M059J (cell line): ENCODE results near the gene THUMPD1. TPM values are rescaled to one million over a fixed set of nuclear protein-coding genes. Genes with fewer than 3 reads are reported as not detected.
"Not testable (repeated sequence)": the region's sequence is repeated elsewhere in the genome, so short reads cannot be mapped to it uniquely, and the experiment has no call there.

Experiments
- DNase-seq: peaks from one replicate; pipeline ENCODE4 v3.0.0-alpha.2; 2012; ENCODE audit warnings: low read depth
- total RNA-seq: library from RNA; depleted of rRNA; stranded (reverse); fragments of >200 nt; shearing (Covaris generic); gene quantifications from 2 replicates; pipeline ENCODE4 v1.2.3, GENCODE V29; 2014

The THUMPD1 gene
- total RNA-seq, 1 experiment from 2014 or later, result 45.2 TPM

DNA sequence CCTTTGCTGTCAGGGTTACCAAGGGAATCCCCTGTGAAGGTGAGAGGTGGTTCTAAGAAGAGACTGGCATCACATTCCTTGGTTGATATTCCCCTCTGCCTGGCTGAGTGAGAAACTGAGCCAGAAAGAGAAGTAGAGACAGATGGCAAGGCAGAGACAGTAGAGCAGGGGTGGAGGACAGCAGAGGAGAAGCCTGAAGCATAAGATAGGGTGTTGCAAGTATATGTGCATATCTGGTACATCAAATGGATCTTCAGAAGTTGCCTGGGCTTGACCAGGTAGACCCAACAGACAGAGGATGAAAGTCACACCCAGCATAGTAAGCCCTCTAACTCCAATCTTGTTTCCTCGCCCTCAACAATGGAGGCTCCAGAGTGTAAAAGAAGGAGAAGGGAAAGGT, 7.9 kb upstream of the THUMPD1 start:
- no peak for DNase-seq

DNA sequence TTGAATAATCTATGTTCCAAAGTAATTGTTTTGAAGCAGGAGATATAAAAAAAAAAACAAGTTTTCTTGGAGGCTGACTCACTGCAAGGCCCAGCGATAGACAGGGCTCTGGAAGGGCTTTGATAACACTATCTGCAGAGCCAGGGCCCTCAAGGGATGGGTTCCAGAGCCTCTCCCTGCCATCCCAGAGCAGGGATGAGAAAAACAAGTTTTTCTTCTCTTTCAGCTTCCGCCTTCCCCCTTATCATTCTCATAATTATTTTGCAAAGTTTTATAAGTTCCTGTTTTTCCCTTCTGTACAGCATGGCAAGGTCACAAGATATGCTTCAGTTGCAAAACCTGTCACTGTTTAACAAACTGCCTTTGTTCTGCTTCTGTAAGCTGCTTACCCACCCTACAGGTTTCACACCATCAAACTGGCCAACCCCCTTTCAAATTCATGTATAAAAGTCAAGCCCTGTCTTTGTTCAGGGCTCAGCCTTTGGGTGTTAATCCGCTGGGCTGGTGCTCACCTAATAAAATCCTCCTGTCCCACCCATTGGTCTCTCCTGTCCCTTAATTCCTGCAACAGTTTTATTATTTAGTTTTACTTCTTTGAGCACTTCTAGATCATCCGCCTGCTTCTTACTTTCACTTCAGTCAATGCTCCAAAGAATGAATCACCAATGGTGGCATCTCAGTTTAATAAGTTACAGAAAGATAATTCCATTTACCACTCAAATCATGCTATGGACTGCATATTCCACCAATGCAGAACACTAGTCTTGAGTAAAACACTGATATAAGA, 5.6 kb upstream of the THUMPD1 start:
- DNase-seq, result no peak

DNA sequence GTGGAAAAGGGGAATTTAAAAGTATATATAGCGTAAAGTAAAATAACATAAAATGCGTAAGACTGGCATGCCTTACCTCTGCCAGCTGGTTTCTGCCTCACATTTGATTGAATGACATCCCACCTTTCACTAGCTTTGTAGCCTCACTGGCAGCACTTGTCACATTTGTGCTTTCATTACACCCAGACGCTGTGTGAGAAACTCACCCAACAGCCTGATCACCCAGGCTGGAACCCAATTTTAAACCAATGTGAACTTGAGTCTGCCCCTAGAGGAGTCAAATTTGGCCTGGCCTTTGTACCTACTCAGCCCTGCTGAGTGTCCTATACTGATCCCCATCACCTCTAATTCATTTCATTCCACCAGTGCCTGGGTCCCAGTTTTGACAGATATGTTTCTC, 4.8 kb upstream of the THUMPD1 start:
- DNase-seq, result no peak

DNA sequence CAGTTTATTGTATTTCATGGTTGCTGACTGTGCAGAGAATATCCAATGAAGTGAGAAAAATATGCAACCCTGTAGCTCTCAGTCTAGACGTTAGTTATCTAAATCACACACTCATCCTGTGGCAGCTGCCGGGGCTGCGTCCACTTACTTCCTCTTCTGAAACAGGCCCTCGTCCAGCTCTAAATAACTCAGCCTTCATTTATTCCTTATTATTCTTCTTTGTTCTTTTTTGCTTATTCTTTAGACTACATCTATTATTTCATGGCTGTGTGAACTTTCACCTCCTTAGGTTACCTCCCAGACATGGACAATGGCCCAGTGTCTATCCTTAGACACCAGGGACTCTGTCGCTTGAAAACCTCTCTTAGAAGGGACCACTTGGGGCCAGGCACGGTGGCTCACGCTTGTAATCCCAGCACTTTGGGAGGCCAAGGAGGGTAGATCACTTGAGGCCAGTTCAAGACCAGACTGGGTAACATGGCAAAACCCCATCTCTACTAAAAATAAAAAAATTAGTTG, 3.4 kb upstream of the THUMPD1 start:
- DNase-seq, result no peak

DNA sequence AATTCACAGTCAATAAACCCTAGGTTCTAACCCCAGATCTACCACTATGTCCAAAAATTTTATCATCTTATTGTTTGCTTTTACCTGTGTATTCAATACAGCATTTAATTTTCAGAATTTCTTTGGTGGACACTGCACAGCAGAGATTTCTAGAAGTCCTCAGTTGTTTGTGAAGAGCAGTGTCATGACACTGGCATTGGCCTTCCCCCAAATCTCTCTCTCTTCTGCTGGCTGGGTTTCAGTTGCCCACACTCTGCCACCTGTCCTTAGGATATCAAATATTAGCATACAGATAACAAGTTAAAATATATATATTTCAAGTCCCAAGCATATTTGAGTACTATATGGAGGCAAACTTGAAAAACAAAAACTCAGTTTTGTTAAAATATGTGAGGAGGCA, 2.0 kb upstream of the THUMPD1 start:
- no peak for DNase-seq

DNA sequence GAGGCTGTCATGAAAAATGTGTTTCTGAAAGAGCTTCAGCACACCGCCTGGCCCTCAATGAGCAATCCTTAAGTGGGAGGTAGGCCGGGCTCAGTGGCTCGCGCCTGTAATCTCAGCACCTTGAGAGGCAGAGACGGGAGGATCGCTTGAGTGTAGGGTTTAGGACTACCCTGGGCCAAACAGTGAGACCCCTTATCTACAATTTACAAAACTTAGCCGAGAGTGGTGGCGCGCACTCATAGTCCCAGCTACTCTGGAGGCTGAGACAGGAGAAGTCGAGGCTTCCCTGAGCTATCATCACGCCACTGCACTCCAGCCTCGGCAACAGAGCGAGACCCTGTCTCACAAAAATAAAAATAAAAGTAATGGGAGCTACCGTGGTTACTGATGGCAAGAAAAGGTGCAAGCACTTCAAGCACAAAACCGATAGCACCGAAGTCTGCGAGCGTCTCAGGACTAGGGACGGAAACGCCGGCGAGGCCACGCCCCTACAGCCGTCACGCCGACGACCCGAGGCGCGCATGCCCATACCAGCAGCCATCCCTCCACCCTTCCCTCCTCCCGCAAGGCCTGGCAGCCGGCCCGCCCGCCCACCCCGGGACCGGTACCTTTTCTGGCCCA, 607 bp downstream of the THUMPD1 start:
- DNase-seq, result peak; percentile 79

DNA sequence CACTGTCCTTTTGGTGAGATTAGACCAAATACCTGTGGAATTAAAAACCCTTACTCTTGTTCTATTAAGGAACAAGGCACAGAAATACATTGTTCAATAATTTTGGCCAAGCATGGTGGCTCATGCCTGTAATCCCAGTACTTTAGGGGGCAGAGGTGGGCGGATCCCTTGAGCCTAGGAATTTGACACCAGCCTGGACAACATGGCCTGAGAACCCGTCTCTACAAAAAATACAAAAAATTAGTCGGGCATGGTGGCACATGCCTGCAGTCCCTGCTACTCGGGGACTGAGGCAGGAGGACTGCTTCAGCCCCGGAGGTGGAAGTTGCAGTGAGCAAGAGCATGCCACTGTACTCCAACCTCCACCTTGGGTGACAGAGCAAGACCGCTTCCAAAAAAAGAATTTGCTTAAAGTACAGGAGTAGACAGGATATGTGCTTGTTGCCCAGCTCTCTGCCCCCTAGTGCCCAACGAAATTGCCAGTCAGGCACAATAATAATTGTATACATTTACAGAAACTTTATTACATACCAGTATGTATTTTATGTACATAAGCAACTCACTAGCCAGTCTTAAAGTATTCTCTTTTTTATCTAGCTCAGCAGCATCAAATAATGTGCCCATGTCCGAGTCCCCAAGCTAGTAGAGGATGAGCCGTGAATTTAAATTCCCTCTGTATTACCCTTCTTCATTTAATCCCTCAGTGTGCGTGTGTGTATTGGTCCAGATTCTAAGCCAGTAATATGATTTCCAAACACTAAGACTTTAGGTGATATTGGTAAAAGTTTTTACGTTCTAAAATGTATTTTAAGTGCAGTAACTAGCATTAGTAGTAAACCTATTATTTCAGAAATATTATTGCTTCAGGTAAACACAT, 1.4 kb downstream of the THUMPD1 start:
- peak; percentile 6 for DNase-seq

DNA sequence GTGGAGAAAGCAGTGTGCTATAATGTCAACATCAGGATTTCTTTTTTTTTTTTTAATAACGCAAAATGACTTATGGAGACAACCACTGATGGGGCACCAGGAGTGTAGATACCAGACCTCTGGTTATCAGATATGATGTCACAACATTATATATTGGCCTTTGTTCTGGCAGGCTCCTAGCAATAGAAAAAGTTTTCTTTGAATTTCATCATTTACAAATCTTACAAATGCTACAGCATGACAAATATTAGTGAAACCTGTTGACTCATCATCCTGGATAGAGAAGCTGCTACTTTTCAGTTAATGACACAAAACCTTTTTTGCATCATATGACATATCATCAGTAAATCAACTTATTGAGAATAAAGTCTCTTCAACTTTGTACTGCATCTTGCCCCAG, 6.1 kb downstream of the THUMPD1 start:
- no peak for DNase-seq

DNA sequence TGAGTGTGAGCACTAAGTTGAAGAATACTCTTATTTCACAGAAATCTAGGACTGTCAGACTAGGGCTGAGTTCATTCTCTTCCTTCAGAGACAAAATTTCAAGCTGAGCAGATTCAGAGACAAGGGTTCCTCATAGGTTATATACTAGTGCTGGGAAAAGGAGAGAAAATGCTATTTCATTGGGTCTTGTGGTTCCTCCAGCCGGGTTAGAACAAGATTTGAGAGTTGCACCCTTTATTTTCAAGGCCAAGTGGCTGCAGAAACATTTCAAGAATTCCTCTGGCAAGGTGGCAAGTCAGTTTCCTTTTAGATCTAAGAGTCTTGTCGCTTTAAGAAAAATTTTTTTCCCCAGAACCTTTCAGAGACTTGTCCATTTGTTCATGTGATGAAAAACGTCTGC, 6.8 kb downstream of the THUMPD1 start:
- DNase-seq, result no peak

DNA sequence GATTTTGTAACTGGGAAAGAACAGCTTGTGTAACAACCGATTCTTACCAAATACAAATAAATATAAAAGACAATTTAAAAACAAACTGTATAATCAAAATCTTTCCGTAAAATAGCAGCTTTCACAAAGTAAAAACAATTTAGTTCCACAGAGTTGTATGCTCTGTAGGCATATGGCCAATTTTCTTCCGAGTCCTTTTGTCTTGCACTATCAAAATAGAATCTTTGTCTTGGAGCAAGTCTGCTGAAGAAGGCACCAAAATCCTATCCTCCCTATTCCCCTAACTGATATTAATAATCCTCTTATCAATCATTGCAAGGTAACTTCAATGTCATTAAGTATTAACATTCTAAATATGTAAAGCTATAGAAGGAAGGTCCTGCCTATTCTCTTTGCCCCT, 7.6 kb downstream of the THUMPD1 start:
- DNase-seq, result no peak

DNA sequence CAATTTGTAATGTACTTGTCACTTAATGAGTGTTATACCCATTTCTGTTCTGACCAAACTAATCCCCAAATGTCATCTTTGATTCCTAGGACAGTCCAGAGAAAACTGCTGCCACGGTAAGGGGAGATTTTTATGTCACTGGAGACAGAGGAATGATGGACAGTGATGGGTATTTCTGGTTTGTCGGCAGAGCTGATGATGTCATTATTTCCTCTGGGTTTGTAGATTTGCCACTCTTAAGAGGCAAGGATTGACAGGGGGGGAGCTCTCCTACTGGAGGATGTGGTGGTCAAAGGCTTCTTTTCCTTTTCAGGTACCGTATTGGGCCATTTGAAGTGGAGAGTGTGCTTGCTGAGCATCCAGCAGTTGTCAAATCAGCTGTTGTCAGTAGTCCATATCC, 12.5 kb downstream of the THUMPD1 start:
- DNase-seq, result no peak

DNA sequence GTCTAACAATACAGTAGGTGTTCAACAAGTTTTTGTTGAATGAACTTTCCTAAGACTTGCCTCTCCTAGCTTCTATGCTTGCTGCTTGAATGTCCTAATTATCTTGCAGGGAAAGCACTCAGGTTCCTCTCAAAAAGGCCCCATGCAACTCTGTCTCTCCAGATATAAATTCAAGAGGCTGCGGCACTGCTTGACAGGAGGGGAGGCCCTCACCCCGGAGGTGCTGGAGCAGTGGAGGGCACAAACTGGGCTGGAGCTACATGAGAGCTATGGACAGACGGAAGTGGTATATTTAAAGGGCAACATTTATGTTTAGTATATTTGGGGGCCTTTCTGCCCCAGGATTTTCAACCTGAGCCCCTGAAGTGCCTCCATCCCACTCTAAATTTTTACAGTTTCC, 14.4 kb downstream of the THUMPD1 start:
- no peak for DNase-seq

DNA sequence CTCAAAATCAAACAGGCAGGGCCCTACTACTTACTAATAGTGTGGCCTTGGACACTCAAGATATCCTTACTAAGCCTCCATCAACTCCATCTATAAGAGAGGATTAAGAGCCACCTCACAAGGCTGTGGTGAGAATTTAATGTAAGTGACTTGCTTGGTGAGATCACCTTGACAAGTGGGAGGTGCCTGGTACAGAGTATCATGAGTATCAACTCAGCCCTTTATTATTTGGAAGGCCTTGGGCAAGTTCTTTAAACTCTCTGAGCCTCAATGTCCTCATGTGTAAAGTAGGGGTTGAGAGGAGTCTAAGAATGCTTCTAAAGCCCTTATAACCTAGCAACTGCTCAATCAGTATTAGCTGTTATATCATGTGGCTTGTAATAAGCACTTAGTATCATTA, 15.0 kb downstream of the THUMPD1 start:
- no peak for DNase-seq

DNA sequence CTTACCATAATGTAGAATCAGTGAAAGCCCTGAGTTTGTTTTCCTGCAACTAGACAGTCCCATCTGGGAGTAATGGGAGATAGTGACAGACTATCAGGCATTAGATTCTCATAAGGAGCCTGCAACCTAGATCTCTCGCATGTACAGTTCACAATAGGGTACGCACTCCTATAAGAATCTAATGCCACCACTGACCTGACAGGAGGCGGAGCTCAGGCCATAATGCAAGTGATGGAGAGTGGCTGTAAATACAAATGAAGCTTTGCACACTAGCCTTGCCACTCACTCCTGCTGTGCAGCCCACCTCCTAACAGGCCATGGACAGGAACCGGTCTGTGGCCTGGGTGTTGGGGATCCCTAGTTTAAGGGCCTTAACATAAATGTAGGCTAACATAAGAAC, 21.4 kb downstream of the THUMPD1 start:
- DNase-seq, result no peak

DNA sequence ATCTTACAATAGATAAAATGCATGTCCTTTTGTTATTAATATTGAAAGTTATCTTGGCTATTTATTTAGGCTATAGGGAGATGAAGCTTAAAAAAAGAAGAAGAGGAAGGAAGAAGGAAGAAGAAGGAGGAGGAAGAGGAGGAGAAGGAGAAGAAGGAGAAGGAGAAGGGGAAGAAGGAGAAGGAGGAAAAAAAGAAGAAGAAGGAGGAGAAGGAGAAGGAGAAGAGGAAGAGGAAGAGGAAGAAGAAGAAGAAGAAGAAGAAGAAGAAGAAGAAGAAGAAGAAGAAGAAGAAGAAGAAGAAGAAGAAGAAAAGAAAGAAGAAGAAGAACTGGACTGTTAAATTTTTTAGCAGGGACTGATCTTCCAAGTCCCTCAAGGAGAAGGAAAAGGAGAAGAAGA, 23.9 kb downstream of the THUMPD1 start:
- not testable (repeated sequence) for DNase-seq

DNA sequence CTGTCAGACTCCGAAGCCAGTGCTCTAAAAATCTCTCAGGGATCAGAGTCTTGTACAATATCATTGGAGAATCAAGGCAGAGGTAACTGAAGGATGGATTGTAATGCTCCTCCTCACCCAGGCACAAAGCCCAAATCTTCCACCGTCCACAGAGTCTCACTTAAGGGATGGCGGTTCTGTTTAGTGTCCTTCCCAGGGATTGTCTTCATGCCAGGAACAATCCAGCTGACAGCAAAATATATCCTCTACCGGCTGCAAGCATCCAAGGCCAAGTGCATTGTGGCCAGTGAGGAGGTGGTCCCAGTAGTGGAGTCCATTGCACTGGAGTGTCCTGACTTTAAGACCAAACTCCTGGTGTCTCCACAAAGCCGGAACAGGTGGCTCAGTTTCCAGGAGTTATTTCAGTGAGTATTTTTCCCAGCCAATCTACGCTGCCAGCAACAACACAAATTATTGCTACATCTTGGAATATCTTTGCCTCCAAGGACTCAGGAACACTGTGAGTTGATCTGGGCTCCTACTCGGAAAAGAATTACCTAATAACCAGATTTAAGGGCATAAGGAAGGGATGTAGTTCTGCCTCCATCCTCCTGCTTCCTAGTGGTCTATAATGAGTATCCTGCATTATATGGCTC, 30.2 kb downstream of the THUMPD1 start:
- no peak for DNase-seq

DNA sequence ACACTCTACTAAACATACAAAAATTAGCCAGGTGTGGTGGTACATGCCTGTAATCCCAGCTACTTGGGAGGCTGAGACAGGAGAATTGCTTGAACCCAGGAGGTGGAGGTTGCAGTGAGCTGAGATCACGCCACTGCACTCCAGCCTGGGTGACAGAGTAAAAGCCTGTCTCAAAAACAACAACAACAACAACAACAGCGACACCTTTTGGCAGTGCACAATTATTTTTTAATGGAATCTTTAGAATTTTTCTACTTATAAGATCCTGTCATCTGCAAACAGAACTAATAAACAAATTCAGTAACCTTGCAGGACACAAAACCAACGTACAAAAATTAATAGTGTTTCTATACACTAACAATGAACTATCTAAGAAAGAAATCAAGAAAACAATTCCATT, 33.5 kb downstream of the THUMPD1 start:
- DNase-seq, result peak; percentile 22

DNA sequence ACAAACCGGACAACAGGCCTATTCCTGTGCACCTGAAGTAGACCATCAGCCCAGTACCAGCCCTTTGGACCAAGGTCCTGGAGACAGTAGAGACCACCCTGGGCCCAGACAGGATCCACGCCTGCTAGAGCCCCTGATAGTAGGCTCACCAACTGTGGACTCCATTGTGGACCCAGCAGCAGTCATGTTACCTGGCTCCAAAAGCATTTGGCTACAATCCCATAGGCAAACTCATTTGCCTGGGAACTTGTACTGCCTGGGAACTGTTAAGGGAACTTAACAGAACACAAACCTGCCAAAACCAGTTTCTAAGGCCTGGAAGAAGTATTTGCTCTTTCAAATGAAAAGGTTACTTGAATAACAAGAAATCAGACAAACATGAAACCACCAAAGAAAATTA, 34.2 kb downstream of the THUMPD1 start:
- DNase-seq, result no peak

DNA sequence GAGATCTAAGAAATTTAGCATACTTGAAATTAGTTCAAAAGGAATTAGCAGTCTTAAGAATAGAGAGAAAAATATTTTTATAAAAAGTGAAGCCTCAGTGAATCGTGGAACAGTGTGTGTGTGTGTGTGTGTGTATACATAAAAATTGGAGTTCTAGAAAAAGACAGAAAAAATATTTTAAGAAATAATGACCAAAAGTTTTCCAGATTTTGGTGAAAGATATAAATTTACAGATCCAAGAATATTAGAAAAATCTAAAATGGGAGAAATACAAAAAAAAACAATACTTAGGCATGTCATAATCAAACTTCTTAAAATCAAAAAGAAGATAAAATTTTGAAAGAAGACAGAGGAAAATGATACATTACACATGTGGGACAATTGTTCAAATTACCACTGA, 35.6 kb downstream of the THUMPD1 start:
- DNase-seq, result not testable (repeated sequence)

DNA sequence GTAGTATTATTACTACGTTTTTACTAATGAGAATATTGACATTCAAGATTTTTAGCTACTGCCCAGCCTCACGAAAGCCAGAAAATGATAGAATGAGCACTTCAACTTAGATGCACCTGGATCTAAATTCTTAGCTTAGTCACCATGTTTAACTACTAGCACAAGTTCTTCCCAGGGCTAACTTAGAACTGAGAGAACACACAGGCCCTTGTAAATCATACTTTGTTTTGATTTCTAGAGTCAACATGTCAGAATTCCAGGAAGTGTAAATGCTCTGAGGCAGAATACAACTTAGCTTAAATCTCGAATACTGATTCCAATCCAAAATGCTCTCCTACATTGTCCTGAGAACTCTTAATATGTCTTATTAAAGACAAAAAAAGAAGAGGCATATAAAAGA, 37.3 kb downstream of the THUMPD1 start:
- peak; percentile 5 for DNase-seq

DNA sequence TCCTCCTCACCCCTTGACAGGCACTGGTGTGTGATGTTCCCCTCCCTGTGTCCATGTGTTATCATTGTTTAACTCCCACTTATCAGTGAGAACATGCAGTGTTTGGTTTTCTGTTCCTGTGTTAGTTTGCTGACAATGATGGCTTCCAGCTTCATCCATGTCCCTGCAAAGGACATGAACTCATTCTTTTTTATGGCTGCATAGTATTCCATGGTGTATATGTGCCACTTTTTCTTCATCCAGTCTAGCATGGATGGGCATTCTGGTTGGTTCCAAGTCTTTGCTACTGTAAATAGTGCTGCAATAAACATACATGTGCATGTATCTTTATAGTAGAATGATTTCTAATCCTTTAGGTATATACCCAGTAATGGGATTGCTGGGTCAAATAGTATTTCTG, 39.9 kb downstream of the THUMPD1 start:
- not testable (repeated sequence) for DNase-seq

DNA sequence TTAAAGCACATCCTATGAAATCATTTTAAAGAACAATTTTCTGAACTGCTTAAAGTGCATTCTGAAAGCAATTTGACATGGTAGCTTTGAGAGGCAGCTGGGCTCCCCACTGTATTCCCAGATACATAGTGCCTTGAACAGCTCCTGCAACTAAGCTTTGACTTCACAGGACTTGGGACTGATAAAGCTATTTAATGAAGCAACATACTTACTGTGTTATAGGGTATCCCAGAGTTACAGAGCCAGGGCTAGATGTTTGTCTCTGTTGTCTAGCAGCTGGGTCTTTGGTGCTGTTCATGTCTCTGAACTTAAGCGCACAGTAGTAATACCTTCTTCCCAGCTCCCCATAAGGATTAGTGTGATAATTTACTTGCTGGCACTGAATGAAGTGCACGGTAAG, 45.0 kb downstream of the THUMPD1 start:
- DNase-seq, result no peak
